Neutrophil (primary cell): ENCODE measurements around the gene A2M.

ENCODE experiments used
- H3K27ac ChIP-seq: fragments of 200-600 bp; sonication (generic); 2 replicates; pipeline ENCODE4 v1.5.1; 2016; ENCODE audit warnings: mild to moderate bottlenecking, moderate library complexity
- H3K27me3 ChIP-seq: fragments of 200-600 bp; sonication (generic); 2 replicates; pipeline ENCODE4 v1.6.0; 2016; ENCODE audit warnings: mild to moderate bottlenecking
- H3K36me3 ChIP-seq: fragments of 200-600 bp; sonication (generic); 2 replicates; pipeline ENCODE4 v1.5.1; 2017
- H3K4me1 ChIP-seq, 2 experiments: fragments of 200-600 bp in 1 of 2; sonication (generic) in 1 of 2; 1 replicate in 1 of 2; 2 replicates in 1 of 2; pipeline versions ENCODE4 v1.5.1 to v1.6.1; 2013 to 2016; ENCODE audit warnings: low read depth in 1 of 2, low read length in 1 of 2, mild to moderate bottlenecking in 1 of 2, moderate library complexity in 1 of 2; ENCODE audit not compliant: control insufficient read depth in 1 of 2, insufficient read depth in 1 of 2
- H3K4me3 ChIP-seq, 2 experiments: fragments of 200-600 bp in 1 of 2; sonication (generic) in 1 of 2; 1 replicate in 1 of 2; 2 replicates in 1 of 2; pipeline ENCODE4 v1.5.1; 2013 to 2016; ENCODE audit warnings: low read depth in 1 of 2, low read length in 1 of 2, mild to moderate bottlenecking in 1 of 2, moderate library complexity in 1 of 2
- H3K9me3 ChIP-seq: fragments of 200-600 bp; sonication (generic); 2 replicates; pipeline ENCODE4 v1.5.1; 2016
- TF ChIP-seq, protein P1 (sequence below): fragments of 200-600 bp; sonication (generic); IDR thresholded peaks from 2 replicates; pipeline ENCODE4 v1.5.1; 2016; ENCODE audit warnings: antibody characterized with exemption

The A2M gene

DNA sequence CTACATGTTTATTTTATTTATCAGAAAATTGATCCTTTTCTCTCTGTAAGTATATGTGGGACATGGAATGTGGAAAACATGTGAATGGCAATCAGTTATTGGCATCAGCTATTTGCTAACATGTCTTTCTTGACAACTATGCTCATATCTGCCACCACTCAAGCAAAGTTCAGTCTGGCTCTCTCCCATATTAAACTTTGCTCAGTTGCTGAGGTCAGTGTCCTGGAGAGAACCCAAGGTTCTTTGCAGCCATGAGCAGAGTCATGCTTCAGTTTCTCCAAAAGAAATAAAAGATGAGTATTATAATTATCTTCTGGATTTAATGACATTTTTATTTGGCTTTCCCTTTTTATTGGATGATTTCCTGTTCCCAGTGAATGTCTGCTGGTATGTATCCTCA lies 42.6 kb downstream of the A2M start:
- H3K36me3 ChIP-seq: no peaks in the 10 kb centered on the region
- no peak overlapping the region for H3K4me3 ChIP-seq
- H3K4me1 ChIP-seq: no peaks in the 10 kb centered on the region
- TF ChIP-seq, protein P1, sequence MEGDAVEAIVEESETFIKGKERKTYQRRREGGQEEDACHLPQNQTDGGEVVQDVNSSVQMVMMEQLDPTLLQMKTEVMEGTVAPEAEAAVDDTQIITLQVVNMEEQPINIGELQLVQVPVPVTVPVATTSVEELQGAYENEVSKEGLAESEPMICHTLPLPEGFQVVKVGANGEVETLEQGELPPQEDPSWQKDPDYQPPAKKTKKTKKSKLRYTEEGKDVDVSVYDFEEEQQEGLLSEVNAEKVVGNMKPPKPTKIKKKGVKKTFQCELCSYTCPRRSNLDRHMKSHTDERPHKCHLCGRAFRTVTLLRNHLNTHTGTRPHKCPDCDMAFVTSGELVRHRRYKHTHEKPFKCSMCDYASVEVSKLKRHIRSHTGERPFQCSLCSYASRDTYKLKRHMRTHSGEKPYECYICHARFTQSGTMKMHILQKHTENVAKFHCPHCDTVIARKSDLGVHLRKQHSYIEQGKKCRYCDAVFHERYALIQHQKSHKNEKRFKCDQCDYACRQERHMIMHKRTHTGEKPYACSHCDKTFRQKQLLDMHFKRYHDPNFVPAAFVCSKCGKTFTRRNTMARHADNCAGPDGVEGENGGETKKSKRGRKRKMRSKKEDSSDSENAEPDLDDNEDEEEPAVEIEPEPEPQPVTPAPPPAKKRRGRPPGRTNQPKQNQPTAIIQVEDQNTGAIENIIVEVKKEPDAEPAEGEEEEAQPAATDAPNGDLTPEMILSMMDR: no peak
- H3K9me3 ChIP-seq: no peaks in the 10 kb centered on the region
- no peak overlapping the region for H3K27ac ChIP-seq
- peaks cover 13% of the 10 kb centered on the region for H3K27me3 ChIP-seq

DNA sequence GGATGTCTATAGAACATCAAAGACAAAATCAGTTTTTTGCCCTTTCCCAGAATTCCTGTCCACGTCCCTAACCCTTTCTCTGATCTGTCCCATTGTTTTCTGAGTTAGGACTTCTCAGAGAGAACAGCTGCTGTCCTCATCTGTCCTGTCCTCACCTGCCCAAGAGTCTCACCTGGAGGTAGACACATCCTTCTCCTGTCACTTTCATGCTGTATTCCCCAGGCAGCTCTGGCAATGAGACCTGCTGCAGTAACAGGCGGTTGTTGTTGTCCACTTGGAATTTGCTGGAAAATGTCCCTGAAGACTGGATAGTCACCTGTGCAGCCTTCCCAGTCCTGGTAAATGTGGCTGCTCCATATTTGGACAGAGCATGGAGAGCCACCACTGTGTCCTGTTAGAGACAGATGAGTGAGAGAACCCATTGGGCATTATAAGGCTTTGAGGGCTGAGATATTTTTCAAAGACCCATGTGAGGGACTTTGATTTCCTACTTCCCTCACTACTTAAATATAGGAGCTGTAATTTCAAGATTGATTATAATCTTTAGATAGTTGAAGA lies 43.2 kb downstream of the A2M start:
- Histone ChIP-seq H3K9me3 (no peaks in the 10 kb centered on the region), H3K4me1 (no peaks in the 10 kb centered on the region), H3K27me3 (peaks cover 13% of the 10 kb centered on the region), H3K36me3 (no peaks in the 10 kb centered on the region), H3K27ac (no peak overlapping the region), H3K4me3 (no peak overlapping the region)
- TF ChIP-seq, protein P1: no peak

DNA sequence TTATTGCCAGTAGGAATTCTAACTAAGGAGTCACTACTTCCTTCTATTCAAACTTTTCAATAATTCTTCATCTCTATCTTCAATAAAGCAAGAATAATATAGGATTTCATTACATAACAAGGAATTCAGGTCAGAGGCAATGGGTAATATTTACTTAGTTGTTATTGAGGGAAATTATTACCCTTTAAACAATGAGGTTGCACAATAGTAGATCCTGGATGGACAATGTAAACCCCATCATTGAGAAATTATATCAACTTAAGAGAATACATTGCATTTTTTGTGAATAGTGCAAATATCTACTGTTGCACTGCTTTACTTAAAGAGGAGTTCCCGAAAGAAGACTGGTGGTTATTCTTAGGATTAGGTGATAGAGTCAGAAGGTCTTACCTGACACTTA lies 43.8 kb downstream of the A2M start:
- H3K4me1 ChIP-seq: no peaks in the 10 kb centered on the region
- TF ChIP-seq, protein P1: no peak
- no peak overlapping the region for H3K4me3 ChIP-seq
- H3K36me3 ChIP-seq: no peaks in the 10 kb centered on the region
- no peaks in the 10 kb centered on the region for H3K9me3 ChIP-seq
- no peak overlapping the region for H3K27ac ChIP-seq
- H3K27me3 ChIP-seq: peaks cover 13% of the 10 kb centered on the region

DNA sequence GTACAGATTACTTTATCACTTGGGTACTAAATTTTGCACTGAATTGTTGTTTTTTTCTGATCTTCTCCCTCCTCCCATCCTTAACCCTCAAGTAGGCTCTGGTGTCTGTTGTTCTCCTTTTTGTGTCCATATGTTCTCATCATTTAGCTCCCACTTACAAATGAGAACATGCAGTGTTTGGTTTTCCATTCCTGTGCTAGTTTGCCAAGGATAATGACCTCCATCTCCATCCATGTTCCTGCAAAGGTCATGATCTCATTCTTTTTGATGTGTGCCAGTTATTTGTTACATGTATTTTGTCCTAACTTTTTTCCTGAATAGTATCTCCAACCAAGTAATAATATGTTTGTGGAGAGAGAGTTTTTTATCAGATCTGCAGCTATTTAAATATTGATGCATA lies 44.2 kb downstream of the A2M start:
- TF ChIP-seq, protein P1: no peak
- Histone ChIP-seq H3K27me3 (peaks cover 13% of the 10 kb centered on the region), H3K9me3 (no peaks in the 10 kb centered on the region), H3K27ac (no peak overlapping the region), H3K36me3 (no peaks in the 10 kb centered on the region), H3K4me3 (no peak overlapping the region), H3K4me1 (no peaks in the 10 kb centered on the region)

DNA sequence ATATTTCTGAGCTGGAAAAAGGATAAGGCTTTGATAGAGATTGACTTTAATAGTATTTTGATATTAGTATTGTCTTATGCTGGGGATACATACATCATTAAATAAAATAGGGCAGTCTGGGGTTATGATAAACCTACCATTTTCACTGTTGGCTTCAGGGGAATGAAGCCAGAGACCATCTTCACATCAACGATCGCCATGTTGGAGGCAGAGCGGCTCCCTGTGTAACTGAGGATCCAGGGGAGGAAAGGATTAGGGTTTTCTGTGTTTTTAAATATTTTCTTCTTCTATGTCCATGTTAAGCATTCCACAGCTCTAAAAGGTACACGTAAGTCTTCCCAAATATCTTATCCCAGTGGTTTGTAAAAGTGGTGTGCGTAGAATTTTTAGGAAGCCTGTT lies 45.4 kb downstream of the A2M start:
- Histone ChIP-seq H3K4me3 (no peak overlapping the region), H3K27ac (no peak overlapping the region), H3K27me3 (peaks cover 24% of the 10 kb centered on the region), H3K9me3 (no peaks in the 10 kb centered on the region), H3K4me1 (no peaks in the 10 kb centered on the region), H3K36me3 (no peaks in the 10 kb centered on the region)
- TF ChIP-seq, protein P1: no peak

DNA sequence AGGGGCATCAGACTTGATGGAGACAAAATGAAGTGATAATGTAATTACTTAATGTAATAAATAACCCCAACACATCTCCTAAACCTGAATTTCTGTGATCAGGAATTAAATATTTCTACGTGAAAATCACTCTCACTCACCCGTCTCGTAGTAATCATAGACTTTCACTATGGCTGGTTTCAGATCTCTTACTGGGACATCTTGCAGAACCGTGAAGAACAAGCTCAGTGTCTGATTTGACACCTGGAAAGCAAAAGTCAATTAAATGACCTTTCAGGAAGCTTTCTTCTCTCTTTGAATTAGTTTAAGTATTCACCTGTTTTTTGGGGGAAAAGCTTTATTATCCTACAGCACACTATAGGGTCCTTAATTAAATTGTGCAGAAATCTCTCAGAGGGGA lies 47.1 kb downstream of the A2M start:
- TF ChIP-seq, protein P1: no peak
- Histone ChIP-seq H3K4me1 (peaks cover 5 to 14% of the 10 kb centered on the region in 2 experiments), H3K4me3 (no peak overlapping the region), H3K36me3 (no peaks in the 10 kb centered on the region), H3K27ac (no peak overlapping the region), H3K27me3 (peaks cover 40% of the 10 kb centered on the region), H3K9me3 (no peaks in the 10 kb centered on the region)
